Body of pancreas (tissue), 4 donors: ENCODE results near the gene OR8K5. TPM values are rescaled to one million over a fixed set of nuclear protein-coding genes. Genes with fewer than 3 reads are reported as not detected.

Source experiments
- ATAC-seq: fragments of 150-250 bp; one replicate; pipeline ENCODE4 v1.9.1; 2016
- DNase-seq, 4 donors: peaks; one replicate each; pipeline ENCODE4 v3.0.0-alpha.2; 2019
- H3K27ac ChIP-seq, 4 donors: fragments of 200-600 bp; sonication (generic); 1 replicate in 3 of 4; 2 replicates in 1 of 4; pipeline versions ENCODE4 v1.5.1 to v1.6.1; 2016 to 2019; ENCODE audit warnings: mild to moderate bottlenecking in 1 of 4, mixed read lengths in 1 of 4, moderate library complexity in 1 of 4
- H3K27me3 ChIP-seq, 2 donors: fragments of 200-600 bp; sonication (generic); one replicate each; pipeline ENCODE4 v1.6.0; 2016; ENCODE audit warnings: mild to moderate bottlenecking in 1 of 2
- H3K36me3 ChIP-seq, 2 donors: fragments of 200-600 bp; sonication (generic); replicated peaks in 1 of 2; 2 replicates each; pipeline ENCODE4 v1.5.1; 2016; ENCODE audit warnings: low read depth in 2 of 2; ENCODE audit not compliant: insufficient read depth in 1 of 2
- H3K4me1 ChIP-seq: fragments of 200-600 bp; sonication (generic); one replicate; pipeline ENCODE4 v1.6.0; 2016
- H3K4me3 ChIP-seq, 2 donors: fragments of 200-600 bp; sonication (generic); 1 replicate in 1 of 2; 2 replicates in 1 of 2; pipeline ENCODE4 v1.5.1; 2016 to 2019
- H3K9me3 ChIP-seq, 3 donors: fragments of 200-600 bp; sonication (generic); 1 replicate in 2 of 3; 2 replicates in 1 of 3; pipeline ENCODE4 v1.5.1; 2016
- CTCF ChIP-seq, 7 experiments: fragments of 450-650 bp in 4 of 7; fragments of 200-600 bp in 3 of 7; sonication (generic) in 3 of 7; IDR thresholded peaks; one replicate each; pipeline ENCODE4 v1.5.1; 2016 to 2019; ENCODE audit warnings: antibody characterized with exemption in 7 of 7
- POLR2A ChIP-seq, 3 donors: fragments of 450-650 bp; IDR thresholded peaks; one replicate each; pipeline ENCODE4 v1.6.1; 2016; ENCODE audit warnings: antibody characterized with exemption in 3 of 3, mild to moderate bottlenecking in 2 of 3
- WGBS, 2 donors: methylation state at CpG; one replicate each; pipeline ENCODE4 v1.1.5; 2017; 5-methylcytosine and 5-hydroxymethylcytosine counted together
- intact Hi-C: fragments of 100-400 bp; cut with DNase I; formaldehyde crosslinking; loops from one replicate; pipeline ENCODE4 v1.15.1; 2023
- total RNA-seq, 2 donors: library from RNA; depleted of rRNA; stranded (reverse); fragments of >200 nt; gene quantifications; one replicate each; pipeline ENCODE4 v1.1.0, GENCODE V29; 2016

Gene OR8K5
- total RNA-seq = not detected

- TF ChIP-seq POLR2A (IDR thresholded peaks at IDR 0.05) (no peak), CTCF (IDR thresholded peaks at IDR 0.05) (no peak)
- intact Hi-C loops = no loop called here
- H3K9me3 ChIP-seq = no peaks in the 10 kb centered on the region
- whole genome bisulfite sequencing, 2 donors = 64 to 65% methylated on average over 3 of the region's 3 CpGs
- DNase-seq (no peak), ATAC-seq (no peak)
- H3K4me1 ChIP-seq = no peaks in the 10 kb centered on the region
- H3K4me3 ChIP-seq = no peak within 1 kb of the TSS
- H3K27ac ChIP-seq = no peak within 1 kb of the TSS
- H3K27me3 ChIP-seq = no peaks in the 10 kb centered on the region
- H3K36me3 ChIP-seq = no peaks in the 10 kb centered on the region
Observed at GRCh38 chr11:56160217-56160616, at the start of gene OR8K5. OR8K5 (minus strand) TSS chr11:56160317; CDS start chr11:56160317, 0 bp downstream.

GRCh38 chr11:56207790-56208189 is 47.7 kb upstream of the OR8K5 start:
- H3K36me3 ChIP-seq = no peaks in the 10 kb centered on the region
- H3K27me3 ChIP-seq = no peaks in the 10 kb centered on the region
- no peaks in the 10 kb centered on the region for H3K4me1 ChIP-seq
- no peak for DNase-seq
- 30 to 50% methylated on average over 1 of the region's 1 CpG for WGBS, 2 donors
- no peaks in the 10 kb centered on the region for H3K9me3 ChIP-seq
- no peak overlapping the region for H3K27ac ChIP-seq
- TF ChIP-seq CTCF (IDR thresholded peaks at IDR 0.05) = no peak
- no peak for TF ChIP-seq POLR2A (IDR thresholded peaks at IDR 0.05)
- H3K4me3 ChIP-seq = no peak overlapping the region
- intact Hi-C loops = no loop called here
- no peak for ATAC-seq

GRCh38 chr11:56197367-56197766 is 37.2 kb upstream of the OR8K5 start:
- intact Hi-C loops = no loop called here
- TF ChIP-seq CTCF (IDR thresholded peaks at IDR 0.05) (no peak), POLR2A (IDR thresholded peaks at IDR 0.05) (no peak)

GRCh38 chr11:56196705-56197104 is 36.6 kb upstream of the OR8K5 start:
- WGBS, 2 donors = 65 to 70% methylated on average over 3 of the region's 3 CpGs

More at GRCh38 chr11:56197367-56197766, 37.2 kb upstream of the OR8K5 start:
- Histone ChIP-seq H3K27me3 (no peaks in the 10 kb centered on the region), H3K9me3 (no peaks in the 10 kb centered on the region), H3K4me3 (no peak overlapping the region), H3K4me1 (no peaks in the 10 kb centered on the region), H3K36me3 (no peaks in the 10 kb centered on the region), H3K27ac (no peak overlapping the region)
- DNase-seq = no peak
- 35 to 37% methylated on average over 2 of the region's 2 CpGs for WGBS, 2 donors
- no peak for ATAC-seq

More at GRCh38 chr11:56196705-56197104, 36.6 kb upstream of the OR8K5 start:
- intact Hi-C loops = no loop called here
- no peaks in the 10 kb centered on the region for H3K4me1 ChIP-seq
- H3K4me3 ChIP-seq = no peak overlapping the region
- H3K36me3 ChIP-seq = no peaks in the 10 kb centered on the region
- no peak for TF ChIP-seq CTCF (IDR thresholded peaks at IDR 0.05)
- TF ChIP-seq POLR2A (IDR thresholded peaks at IDR 0.05) = no peak
- no peaks in the 10 kb centered on the region for H3K9me3 ChIP-seq
- no peaks in the 10 kb centered on the region for H3K27me3 ChIP-seq
- H3K27ac ChIP-seq = no peak overlapping the region
- DNase-seq (no peak), ATAC-seq (no peak)
